Measurements from ENCODE around the gene UGT1A7. TPM values are rescaled to one million over a fixed set of nuclear protein-coding genes. Genes with fewer than 3 reads are reported as not detected.

The UGT1A7 gene
- total RNA-seq, 1 donor from 2014 or later, result not detected

DNA sequence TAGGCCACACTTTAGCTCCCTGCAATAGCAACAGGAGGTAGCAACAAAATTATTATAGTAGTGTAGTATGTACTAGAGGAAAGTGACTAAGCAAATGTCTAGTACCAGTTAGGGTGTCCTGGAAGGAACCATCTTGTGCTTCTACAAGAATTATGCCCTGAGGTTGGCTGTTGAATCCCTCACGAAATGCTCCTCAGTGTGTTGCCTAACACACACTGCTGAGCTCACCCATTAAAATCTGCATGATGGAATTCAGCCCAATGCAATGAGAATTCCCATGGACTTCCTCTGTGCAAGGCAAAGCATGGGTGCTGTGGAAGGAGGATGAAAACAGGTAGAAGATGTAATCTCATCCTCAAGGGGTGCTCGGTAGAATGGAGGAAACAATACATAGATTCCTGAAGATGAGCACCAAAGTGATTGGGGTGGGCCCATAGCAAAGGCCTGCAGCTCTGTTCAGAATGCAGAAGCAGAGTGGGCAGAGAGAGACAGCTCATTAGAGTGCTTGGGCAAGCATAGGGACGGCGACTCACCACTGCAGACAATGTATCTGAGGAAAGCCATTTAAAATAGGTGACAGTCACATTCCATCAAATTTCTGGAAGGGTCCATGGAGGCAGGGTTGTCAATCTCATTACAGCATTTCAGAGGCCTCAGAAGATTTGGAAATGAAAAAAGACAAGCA, 1.2 kb upstream of the UGT1A7 start:
- Mint-ChIP-seq H3K27me3 (ENCODE audit: low read depth) (peaks cover 5% of the 10 kb centered on the region), H3K4me1 (no peaks in the 10 kb centered on the region), H3K4me3 (no peak overlapping the region), H3K27ac (ENCODE audit: unreplicated experiment) (no peak overlapping the region), H3K9me3 (peaks cover 4% of the 10 kb centered on the region), H3K36me3 (ENCODE audit: low read depth) (no peaks in the 10 kb centered on the region)
- DNase-seq (ENCODE audit: low read depth, low spot score), result no peak
- TF ChIP-seq, protein P1, sequence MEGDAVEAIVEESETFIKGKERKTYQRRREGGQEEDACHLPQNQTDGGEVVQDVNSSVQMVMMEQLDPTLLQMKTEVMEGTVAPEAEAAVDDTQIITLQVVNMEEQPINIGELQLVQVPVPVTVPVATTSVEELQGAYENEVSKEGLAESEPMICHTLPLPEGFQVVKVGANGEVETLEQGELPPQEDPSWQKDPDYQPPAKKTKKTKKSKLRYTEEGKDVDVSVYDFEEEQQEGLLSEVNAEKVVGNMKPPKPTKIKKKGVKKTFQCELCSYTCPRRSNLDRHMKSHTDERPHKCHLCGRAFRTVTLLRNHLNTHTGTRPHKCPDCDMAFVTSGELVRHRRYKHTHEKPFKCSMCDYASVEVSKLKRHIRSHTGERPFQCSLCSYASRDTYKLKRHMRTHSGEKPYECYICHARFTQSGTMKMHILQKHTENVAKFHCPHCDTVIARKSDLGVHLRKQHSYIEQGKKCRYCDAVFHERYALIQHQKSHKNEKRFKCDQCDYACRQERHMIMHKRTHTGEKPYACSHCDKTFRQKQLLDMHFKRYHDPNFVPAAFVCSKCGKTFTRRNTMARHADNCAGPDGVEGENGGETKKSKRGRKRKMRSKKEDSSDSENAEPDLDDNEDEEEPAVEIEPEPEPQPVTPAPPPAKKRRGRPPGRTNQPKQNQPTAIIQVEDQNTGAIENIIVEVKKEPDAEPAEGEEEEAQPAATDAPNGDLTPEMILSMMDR (conservative IDR thresholded peaks at IDR 0.05), result no peak

DNA sequence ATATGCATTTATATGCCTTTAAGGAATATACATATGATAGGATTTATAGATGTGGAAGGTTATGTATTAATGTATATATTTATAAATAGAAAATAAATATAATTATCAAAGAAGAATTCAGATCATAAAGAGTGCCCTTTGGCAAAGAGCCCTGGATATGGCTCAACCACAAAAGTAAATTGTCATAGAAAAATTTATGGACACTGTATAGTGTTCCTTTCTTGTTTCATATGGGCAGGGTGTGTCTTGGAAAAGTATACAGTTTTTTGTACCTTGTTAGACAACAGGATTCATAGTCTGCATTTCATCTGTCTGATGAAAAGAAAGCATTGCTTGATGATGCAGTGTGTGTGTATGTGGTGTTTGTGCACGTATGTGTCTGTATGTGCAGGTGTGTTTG, 2.9 kb downstream of the UGT1A7 start:
- no peaks in the 10 kb centered on the region for H3K9me3 Mint-ChIP-seq
- no peaks in the 10 kb centered on the region for H3K36me3 Mint-ChIP-seq (ENCODE audit: low read depth)
- no peak for DNase-seq (ENCODE audit: low read depth, low spot score)
- H3K27me3 Mint-ChIP-seq (ENCODE audit: low read depth), result peaks cover 3% of the 10 kb centered on the region
- no peak overlapping the region for H3K27ac Mint-ChIP-seq (ENCODE audit: unreplicated experiment)
- TF ChIP-seq, protein P1 (conservative IDR thresholded peaks at IDR 0.05), result no peak
- no peak overlapping the region for H3K4me3 Mint-ChIP-seq
- no peaks in the 10 kb centered on the region for H3K4me1 Mint-ChIP-seq

DNA sequence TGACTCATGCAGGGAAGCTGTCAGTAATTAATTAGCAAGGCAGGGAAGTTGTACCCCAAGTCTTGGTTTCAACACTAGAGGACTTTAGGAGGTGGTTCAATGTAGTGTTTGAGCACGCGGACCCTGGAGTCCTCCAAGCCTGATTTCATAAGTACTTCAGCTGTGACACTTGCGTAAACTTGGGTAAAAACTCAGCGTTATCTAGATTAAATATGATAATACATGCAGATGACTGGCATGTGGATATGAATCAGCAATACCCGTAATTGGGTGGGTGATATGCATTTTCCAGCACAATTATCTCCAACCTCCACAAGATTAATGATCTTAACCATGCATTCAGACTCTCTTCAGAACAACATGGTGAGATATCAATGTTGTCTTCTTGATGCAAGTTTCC, 5.2 kb downstream of the UGT1A7 start:
- H3K4me1 Mint-ChIP-seq, result no peaks in the 10 kb centered on the region
- DNase-seq (ENCODE audit: low read depth, low spot score), result no peak
- H3K4me3 Mint-ChIP-seq, result no peak overlapping the region
- H3K9me3 Mint-ChIP-seq, result no peaks in the 10 kb centered on the region
- no peaks in the 10 kb centered on the region for H3K36me3 Mint-ChIP-seq (ENCODE audit: low read depth)
- peaks cover 2% of the 10 kb centered on the region for H3K27me3 Mint-ChIP-seq (ENCODE audit: low read depth)
- TF ChIP-seq, protein P1 (conservative IDR thresholded peaks at IDR 0.05), result no peak
- no peak overlapping the region for H3K27ac Mint-ChIP-seq (ENCODE audit: unreplicated experiment)

DNA sequence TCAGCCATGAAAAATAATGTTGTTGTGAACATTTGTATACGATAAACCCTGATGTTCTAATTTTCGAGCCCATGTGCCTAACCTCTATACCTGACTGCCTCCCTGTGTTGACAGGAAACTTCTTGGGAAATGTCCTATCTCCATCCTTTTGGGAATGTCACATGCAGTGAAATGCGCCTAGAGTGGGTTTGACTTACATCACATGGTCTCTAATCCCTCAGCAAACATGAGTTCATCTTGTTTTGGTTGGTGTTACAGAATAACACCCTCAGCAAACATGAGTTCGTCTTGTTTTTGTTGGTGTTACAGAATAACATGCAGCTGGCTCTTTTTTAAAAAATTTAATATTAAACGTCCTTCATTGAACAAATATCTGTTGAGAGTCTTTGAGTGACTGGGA, 6.6 kb downstream of the UGT1A7 start:
- Mint-ChIP-seq H3K27ac (ENCODE audit: unreplicated experiment) (no peak overlapping the region), H3K4me3 (no peak overlapping the region), H3K9me3 (no peaks in the 10 kb centered on the region)

DNA sequence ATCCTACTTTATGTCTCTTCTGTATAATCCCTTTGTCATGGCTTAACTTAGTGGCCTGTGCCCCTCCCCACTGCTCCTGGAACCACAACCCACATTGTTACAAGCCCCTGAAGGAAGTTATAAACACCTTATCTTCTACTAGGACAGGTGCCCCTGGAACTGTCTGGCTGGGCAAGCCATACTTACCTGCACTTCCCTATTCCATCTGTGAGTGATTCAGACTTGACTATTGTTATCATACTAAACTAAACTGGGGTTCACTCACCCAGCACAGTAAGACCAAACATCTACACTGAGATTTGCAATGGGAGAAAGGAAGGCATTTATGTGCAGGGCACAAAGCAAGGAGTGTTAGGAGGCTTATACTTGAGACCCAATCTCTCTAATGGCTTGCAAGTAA, 7.3 kb downstream of the UGT1A7 start:
- H3K36me3 Mint-ChIP-seq (ENCODE audit: low read depth), result no peaks in the 10 kb centered on the region
- H3K27me3 Mint-ChIP-seq (ENCODE audit: low read depth), result no peaks in the 10 kb centered on the region
- no peak overlapping the region for H3K27ac Mint-ChIP-seq (ENCODE audit: unreplicated experiment)
- TF ChIP-seq, protein P1 (conservative IDR thresholded peaks at IDR 0.05), result no peak
- no peak overlapping the region for H3K4me3 Mint-ChIP-seq
- no peak for DNase-seq (ENCODE audit: low read depth, low spot score)
- no peaks in the 10 kb centered on the region for H3K9me3 Mint-ChIP-seq
- H3K4me1 Mint-ChIP-seq, result no peaks in the 10 kb centered on the region

More for the DNA sequence above, 6.6 kb downstream of the UGT1A7 start:
- no peaks in the 10 kb centered on the region for H3K27me3 Mint-ChIP-seq (ENCODE audit: low read depth)
- H3K36me3 Mint-ChIP-seq (ENCODE audit: low read depth), result no peaks in the 10 kb centered on the region
- TF ChIP-seq, protein P1 (conservative IDR thresholded peaks at IDR 0.05), result no peak
- DNase-seq (ENCODE audit: low read depth, low spot score), result no peak
- no peaks in the 10 kb centered on the region for H3K4me1 Mint-ChIP-seq
